Stimulated activated effector memory CD8-positive, alpha-beta T cell treated with anti-CD3 and anti-CD28 coated beads, Interleukin-12 subunit alpha, Interleukin-12 subunit beta, amount 100 ng/mL, for 72 hours (primary cell): Measurements from ENCODE around the gene SENP1.

ENCODE experiments used
- ATAC-seq: fragments of 150-1000 bp; cut with Tn5 transposase; 2 replicates; pipeline ENCODE4 v1.10.0; 2021
- DNase-seq, 2 donors: peaks; one replicate each; pipeline ENCODE4 v3.0.0; 2021 to 2022; ENCODE audit warnings: low spot score in 2 of 2
- H3K27ac Mint-ChIP-seq: one replicate; pipeline ENCODE4 v1.8.0; 2022; ENCODE audit warnings: mild to moderate bottlenecking, mixed read lengths
- H3K36me3 Mint-ChIP-seq: one replicate; pipeline ENCODE4 v1.8.0; 2022; ENCODE audit warnings: mild to moderate bottlenecking, mixed read lengths
- H3K4me1 Mint-ChIP-seq: one replicate; pipeline ENCODE4 v1.8.0; 2022; ENCODE audit warnings: mixed read lengths
- H3K4me3 Mint-ChIP-seq: one replicate; pipeline ENCODE4 v1.8.0; 2022; ENCODE audit warnings: mild to moderate bottlenecking, mixed read lengths
- H3K9me3 Mint-ChIP-seq: one replicate; pipeline ENCODE4 v1.8.0; 2022; ENCODE audit warnings: mixed read lengths

The SENP1 gene

GRCh38 chr12:48012070-48012469, 93.8 kb downstream of the SENP1 start:
- ATAC-seq = no peak
- no peak overlapping the region for H3K27ac Mint-ChIP-seq
- H3K36me3 Mint-ChIP-seq = no peaks in the 10 kb centered on the region
- no peak overlapping the region for H3K4me3 Mint-ChIP-seq
- H3K9me3 Mint-ChIP-seq = no peaks in the 10 kb centered on the region
- no peaks in the 10 kb centered on the region for H3K4me1 Mint-ChIP-seq
- DNase-seq = no peak

- ATAC-seq (no peak), DNase-seq (no peak)
- Mint-ChIP-seq H3K4me3 (no peak overlapping the region), H3K27ac (no peak overlapping the region), H3K9me3 (no peaks in the 10 kb centered on the region), H3K4me1 (no peaks in the 10 kb centered on the region), H3K36me3 (no peaks in the 10 kb centered on the region)
These were observed 95.4 kb downstream of the SENP1 start for GRCh38 chr12:48010366-48010970.

DNA sequence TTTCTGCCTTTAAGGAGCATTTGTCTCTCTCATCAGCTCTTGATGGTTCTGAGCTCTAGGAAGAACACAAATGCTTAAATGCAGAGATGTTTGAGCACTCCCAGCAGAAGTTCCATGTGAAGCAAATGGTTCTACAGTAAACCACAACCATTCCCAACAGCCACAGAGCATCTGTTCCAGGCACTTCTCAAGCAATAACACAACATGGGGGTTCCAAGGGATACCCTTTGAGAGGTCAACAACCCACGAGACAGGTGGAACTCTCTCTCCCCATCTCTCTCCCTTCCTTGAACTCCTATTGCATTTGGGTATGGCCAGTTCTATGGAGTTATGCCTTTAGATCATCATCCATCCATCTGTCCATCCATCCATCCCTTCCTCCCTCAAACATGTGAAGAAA, 96.4 kb downstream of the SENP1 start:
- no peak overlapping the region for H3K4me3 Mint-ChIP-seq
- ATAC-seq (no peak), DNase-seq (no peak)
- no peaks in the 10 kb centered on the region for H3K9me3 Mint-ChIP-seq
- H3K4me1 Mint-ChIP-seq = no peaks in the 10 kb centered on the region
- no peaks in the 10 kb centered on the region for H3K36me3 Mint-ChIP-seq
- no peak overlapping the region for H3K27ac Mint-ChIP-seq

DNA sequence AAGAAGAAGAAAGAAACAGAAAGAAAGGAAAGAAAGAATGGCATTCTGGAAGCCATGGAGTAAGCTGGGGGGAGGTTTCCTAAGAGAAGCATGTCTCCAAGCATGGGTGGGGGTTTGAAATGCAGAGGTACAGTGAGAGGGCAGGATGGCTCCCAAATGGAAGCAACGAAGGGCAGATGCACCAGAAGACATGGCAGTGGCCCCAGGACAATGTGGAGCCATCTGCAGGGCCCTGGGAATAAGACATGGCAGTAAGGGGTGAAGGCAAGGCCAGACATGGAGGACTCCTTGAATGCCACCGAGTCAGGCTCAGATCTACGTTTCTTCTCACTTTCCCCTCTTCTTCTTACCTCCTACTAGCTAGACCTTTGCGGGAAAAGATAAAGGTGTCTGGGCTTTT, 96.9 kb downstream of the SENP1 start:
- Mint-ChIP-seq H3K4me3 (no peak overlapping the region), H3K27ac (no peak overlapping the region), H3K4me1 (peaks cover under 1% of the 10 kb centered on the region), H3K9me3 (no peaks in the 10 kb centered on the region), H3K36me3 (no peaks in the 10 kb centered on the region)
- ATAC-seq = no peak
- DNase-seq = no peak

- Mint-ChIP-seq H3K4me1 (peaks cover 6% of the 10 kb centered on the region), H3K27ac (peak overlapping the region; percentile 49), H3K4me3 (no peak overlapping the region), H3K36me3 (no peaks in the 10 kb centered on the region), H3K9me3 (no peaks in the 10 kb centered on the region)
- ATAC-seq (no peak), DNase-seq (no peak)
These were observed 97.5 kb downstream of the SENP1 start for GRCh38 chr12:48008349-48008748.

DNA sequence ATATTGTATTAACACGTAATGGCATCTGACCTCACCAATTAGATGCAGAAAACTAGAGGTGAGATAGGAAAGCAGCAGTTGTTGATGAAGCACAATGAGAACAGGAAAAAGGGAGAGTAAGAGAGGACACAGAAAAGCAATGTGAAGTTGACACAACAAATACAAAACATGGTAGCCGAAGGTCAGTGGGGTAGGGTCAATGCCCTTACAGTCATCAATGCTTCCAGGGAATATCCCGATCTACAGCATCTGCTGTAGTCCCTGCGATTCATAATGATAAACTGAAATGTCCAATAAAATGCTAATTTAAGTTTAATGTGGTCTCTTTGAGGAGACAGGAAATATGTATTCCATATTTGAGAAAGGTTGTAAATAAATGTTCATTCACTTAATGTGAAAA, 98.7 kb downstream of the SENP1 start:
- DNase-seq = no peak
- Mint-ChIP-seq H3K27ac (no peak overlapping the region), H3K36me3 (no peaks in the 10 kb centered on the region), H3K4me3 (no peak overlapping the region), H3K4me1 (peaks cover 18% of the 10 kb centered on the region), H3K9me3 (no peaks in the 10 kb centered on the region)
- ATAC-seq = no peak

GRCh38 chr12:48005750-48006021, 100.2 kb downstream of the SENP1 start:
- Mint-ChIP-seq H3K4me3 (peak overlapping the region; percentile 85), H3K36me3 (no peaks in the 10 kb centered on the region), H3K27ac (no peak overlapping the region), H3K4me1 (peaks cover 33% of the 10 kb centered on the region), H3K9me3 (no peaks in the 10 kb centered on the region)
- no peak for ATAC-seq
- DNase-seq = no peak

- peak overlapping the region; percentile 85 for H3K4me3 Mint-ChIP-seq
- H3K27ac Mint-ChIP-seq = no peak overlapping the region
- ATAC-seq = no peak
These were observed 100.7 kb downstream of the SENP1 start for GRCh38 chr12:48005001-48005749.

DNA sequence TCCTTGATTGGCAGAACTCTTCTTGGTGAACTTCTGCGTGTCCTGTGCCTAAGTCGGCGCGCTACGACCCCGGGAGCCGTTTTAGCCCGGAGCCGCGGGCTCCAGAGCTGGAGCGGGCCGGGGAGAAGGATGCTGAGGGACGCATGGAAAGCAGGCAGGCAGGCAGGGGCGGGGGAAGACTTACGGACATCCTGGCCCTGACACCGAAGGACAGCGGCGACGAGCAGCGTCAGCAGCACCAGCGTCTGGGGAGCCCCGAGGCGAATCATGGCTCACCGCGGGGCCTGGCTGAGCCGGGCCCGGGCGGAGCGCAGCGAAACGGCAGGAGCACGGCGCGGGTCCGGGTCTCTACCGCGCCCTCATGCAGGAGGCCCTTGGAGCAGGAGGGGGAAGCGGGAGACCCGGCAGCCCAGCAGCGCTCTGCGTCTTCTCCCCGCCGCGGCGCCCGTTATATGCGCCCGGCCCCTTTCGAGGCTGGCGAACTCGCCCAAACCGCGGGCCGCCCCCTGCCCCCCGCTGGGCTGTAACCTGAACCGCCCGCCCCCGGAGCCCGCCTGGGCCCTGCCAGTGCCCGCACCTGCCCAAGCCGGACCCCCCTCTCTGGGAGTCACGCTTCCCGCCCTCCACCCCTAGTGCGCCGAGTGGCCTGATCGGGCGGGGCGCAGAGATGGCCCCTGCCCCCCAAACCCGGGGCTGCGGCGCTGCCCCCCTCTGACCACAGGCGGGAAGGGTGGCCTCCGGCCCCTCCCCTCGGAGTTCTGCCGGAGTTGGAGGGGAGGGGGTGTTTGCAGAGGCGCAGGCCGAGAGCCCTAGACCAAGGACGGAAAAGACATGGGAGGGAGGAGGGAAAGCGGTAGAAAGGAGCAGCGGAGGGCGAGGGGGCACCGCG, 101.6 kb downstream of the SENP1 start, which contains the start of gene COL2A1:
Gene COL2A1 (minus strand): TSS at position 424 of the 889 bp plus-strand sequence. CDS start 155 bp downstream, at position 269.
- Mint-ChIP-seq H3K27ac (no peak within 1 kb of the TSS), H3K36me3 (no peaks in the 10 kb centered on the region), H3K4me3 (peak within 1 kb of the TSS; percentile 85), H3K9me3 (no peaks in the 10 kb centered on the region), H3K4me1 (peaks cover 33% of the 10 kb centered on the region)
- DNase-seq (peak in 1 of 2 donors; percentile 67), ATAC-seq (peak; percentile 75)

More at GRCh38 chr12:48005001-48005749, 100.7 kb downstream of the SENP1 start:
- no peaks in the 10 kb centered on the region for H3K36me3 Mint-ChIP-seq
- H3K4me1 Mint-ChIP-seq = peaks cover 33% of the 10 kb centered on the region
- no peaks in the 10 kb centered on the region for H3K9me3 Mint-ChIP-seq
- DNase-seq = no peak

DNA sequence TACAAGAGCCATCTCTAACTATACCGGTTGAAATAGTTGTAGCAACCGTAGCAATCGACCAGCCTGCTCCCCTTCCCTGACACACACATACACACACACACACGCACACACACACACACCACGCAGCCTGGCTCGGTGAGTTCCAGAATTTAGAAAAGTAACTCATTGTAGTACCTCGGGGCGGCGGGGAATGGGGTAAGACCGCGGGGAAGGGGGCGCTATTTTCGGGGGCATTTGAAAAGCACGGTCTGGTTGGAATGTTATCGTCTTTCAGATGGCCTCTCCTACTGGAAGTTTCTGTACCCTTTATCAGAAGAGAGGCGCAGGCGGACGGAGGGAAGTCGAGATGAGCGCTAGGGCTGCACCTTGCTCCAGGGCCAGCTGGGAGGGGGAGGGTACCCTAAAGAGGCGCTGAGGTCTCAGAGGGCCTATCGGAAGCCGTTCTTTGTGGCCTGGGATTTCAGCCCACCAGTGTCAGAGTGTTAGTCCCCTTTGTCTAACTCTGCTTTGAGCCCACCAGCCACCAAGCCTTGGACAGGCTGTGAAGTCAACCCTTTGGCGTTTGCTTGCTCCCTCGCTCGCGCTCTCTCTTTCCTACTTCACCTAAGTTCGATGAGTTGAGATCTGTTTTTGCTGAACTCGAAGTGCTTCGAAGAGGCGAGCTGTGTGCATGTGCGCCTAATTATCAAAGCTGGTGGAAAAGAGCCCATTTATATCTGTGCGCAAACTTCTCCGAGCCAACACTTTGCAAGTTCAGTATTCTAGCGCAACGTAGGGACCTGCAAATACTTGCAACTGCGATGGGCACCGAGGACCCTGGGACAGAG, 102.4 kb downstream of the SENP1 start:
- peak overlapping the region; percentile 85 for H3K4me3 Mint-ChIP-seq

DNA sequence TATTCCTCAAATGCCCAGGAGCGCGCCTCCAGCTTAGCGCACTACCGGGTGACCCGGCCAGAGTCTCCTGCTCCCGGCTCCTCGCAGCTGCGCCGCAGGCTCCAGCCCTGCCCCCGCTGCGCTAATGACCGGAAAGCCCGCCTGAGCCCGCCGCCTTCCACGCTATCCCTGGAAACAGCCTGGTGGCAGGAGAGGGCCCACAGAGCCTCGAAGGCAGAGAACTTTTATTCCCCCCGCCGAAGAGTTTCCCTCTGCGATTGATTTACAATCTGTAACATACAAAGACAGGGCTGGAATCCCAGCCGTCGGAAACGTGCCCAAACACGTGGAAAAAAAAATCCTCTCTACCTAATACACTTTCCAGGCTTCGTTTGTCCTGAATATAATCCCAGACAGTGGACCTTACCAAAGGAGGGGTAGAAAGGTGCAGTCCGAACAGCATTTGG, 103.1 kb downstream of the SENP1 start:
- H3K27ac Mint-ChIP-seq = no peak overlapping the region
- peaks cover 33% of the 10 kb centered on the region for H3K4me1 Mint-ChIP-seq
- ATAC-seq = no peak
- H3K4me3 Mint-ChIP-seq = peak overlapping the region; percentile 85
- no peak for DNase-seq
- no peaks in the 10 kb centered on the region for H3K9me3 Mint-ChIP-seq
- no peaks in the 10 kb centered on the region for H3K36me3 Mint-ChIP-seq

More for the DNA sequence above, 102.4 kb downstream of the SENP1 start:
- Mint-ChIP-seq H3K36me3 (no peaks in the 10 kb centered on the region), H3K4me1 (peaks cover 33% of the 10 kb centered on the region), H3K9me3 (no peaks in the 10 kb centered on the region), H3K27ac (no peak overlapping the region)
- DNase-seq (peak in 1 of 2 donors; percentile 63), ATAC-seq (peak; percentile 40)

GRCh38 chr12:48002414-48002730, 103.5 kb downstream of the SENP1 start:
- no peaks in the 10 kb centered on the region for H3K9me3 Mint-ChIP-seq
- no peak for DNase-seq
- no peak for ATAC-seq
- H3K36me3 Mint-ChIP-seq = no peaks in the 10 kb centered on the region
- H3K4me3 Mint-ChIP-seq = peak overlapping the region; percentile 85
- no peak overlapping the region for H3K27ac Mint-ChIP-seq
- H3K4me1 Mint-ChIP-seq = peaks cover 33% of the 10 kb centered on the region

- ATAC-seq = peak; percentile 15
- no peak overlapping the region for H3K27ac Mint-ChIP-seq
- H3K4me3 Mint-ChIP-seq = peak overlapping the region; percentile 85
- no peaks in the 10 kb centered on the region for H3K36me3 Mint-ChIP-seq
- no peak for DNase-seq
- no peaks in the 10 kb centered on the region for H3K9me3 Mint-ChIP-seq
- peaks cover 33% of the 10 kb centered on the region for H3K4me1 Mint-ChIP-seq
These were observed 104.1 kb downstream of the SENP1 start for GRCh38 chr12:48001505-48002413.

GRCh38 chr12:48000878-48001504, 104.9 kb downstream of the SENP1 start:
- no peak for DNase-seq
- no peaks in the 10 kb centered on the region for H3K9me3 Mint-ChIP-seq
- no peaks in the 10 kb centered on the region for H3K36me3 Mint-ChIP-seq
- peak; percentile 6 for ATAC-seq
- peak overlapping the region; percentile 85 for H3K4me3 Mint-ChIP-seq
- peaks cover 33% of the 10 kb centered on the region for H3K4me1 Mint-ChIP-seq
- no peak overlapping the region for H3K27ac Mint-ChIP-seq
